GM20000 (cell line): Measurements from ENCODE around the gene SLC4A2.

Experiments used
- DNase-seq: peaks from one replicate; pipeline ENCODE4 v3.0.0; 2012; ENCODE audit warnings: low spot score
- CTCF ChIP-seq: IDR thresholded peaks from 2 replicates; pipeline ENCODE4 v1.5.1; 2012; ENCODE audit warnings: mild to moderate bottlenecking, control low read depth; ENCODE audit errors: extremely low read depth, missing control alignments

Gene SLC4A2

GRCh38 chr7:151063212-151063561, 3.8 kb downstream of the SLC4A2 start:
- TF ChIP-seq CTCF, result no peak

GRCh38 chr7:151064454-151064853, 5.1 kb downstream of the SLC4A2 start:
- no peak for TF ChIP-seq CTCF
- DNase-seq, result no peak

More at GRCh38 chr7:151063212-151063561, 3.8 kb downstream of the SLC4A2 start:
- DNase-seq, result no peak

- no peak for TF ChIP-seq CTCF
- no peak for DNase-seq
Observed at GRCh38 chr7:151064993-151065392, 5.6 kb downstream of the SLC4A2 start.

GRCh38 chr7:151065516-151065915, 6.1 kb downstream of the SLC4A2 start:
- no peak for DNase-seq
- TF ChIP-seq CTCF, result no peak

GRCh38 chr7:151066273-151066974, 7.0 kb downstream of the SLC4A2 start:
- no peak for TF ChIP-seq CTCF
- no peak for DNase-seq

- TF ChIP-seq CTCF, result no peak
- no peak for DNase-seq
Observed at GRCh38 chr7:151068069-151068773, 8.8 kb downstream of the SLC4A2 start.

- TF ChIP-seq CTCF, result no peak
- no peak for DNase-seq
Observed at GRCh38 chr7:151069841-151070573, 10.6 kb downstream of the SLC4A2 start.
